ENCODE data around the gene TMEM121. TPM values are rescaled to one million over a fixed set of nuclear protein-coding genes. Genes with fewer than 3 reads are reported as not detected.
A peak's percentile ranks its signal among the peaks of the same experiment; 100 is the strongest.

Gene TMEM121
- polyA plus RNA-seq, 3 donors = 0.08 to 0.11 TPM; not detected in 1

- H3K27me3 Mint-ChIP-seq (ENCODE audit: low read depth in 3 of 3) = peaks cover 22 to 31% (median 26%) of the 10 kb centered on the region in 3 donors
- peak; percentile 36 for TF ChIP-seq CTCF (IDR thresholded peaks at IDR 0.05)
- H3K4me3 Mint-ChIP-seq = peak overlapping the region; percentile 80 to 90
- peaks cover 52 to 65% of the 10 kb centered on the region in 2 donors for H3K4me1 ChIP-seq (ENCODE audit: control insufficient read depth in 1 of 2, insufficient read depth in 2 of 2, low read length in 2 of 2)
- peaks cover 5% of the 10 kb centered on the region for H3K79me2 ChIP-seq (ENCODE audit: insufficient read depth, low read length)
- WGBS (ENCODE audit: insufficient coverage) = 4% methylated on average over 30 of the region's 44 CpGs
- peaks cover 31% of the 10 kb centered on the region for H4K20me1 ChIP-seq (ENCODE audit: insufficient read depth, low read length)
- peak overlapping the region; percentile 84 to 96 (median 92) for H3K27ac Mint-ChIP-seq
- H3K4me1 Mint-ChIP-seq = peaks cover 39% of the 10 kb centered on the region
- H2AFZ ChIP-seq (ENCODE audit: insufficient read depth, low read depth, low read length, poor library complexity, severe bottlenecking) = peak overlapping the region; percentile 59
- H3K9me3 ChIP-seq (replicated peaks in 1 of 2; ENCODE audit: control insufficient read depth in 1 of 2, insufficient read depth in 1 of 2, low read length in 2 of 2) = no peaks in the 10 kb centered on the region
- peak overlapping the region; percentile 75 to 91 for H3K27ac ChIP-seq (ENCODE audit: low read depth in 1 of 2, low read length in 2 of 2)
- peak overlapping the region; percentile 95 for H3K9ac ChIP-seq (ENCODE audit: insufficient read depth, low read length, poor library complexity, severe bottlenecking)
- peak; percentile 76 to 83 (median 83) for DNase-seq
- H3K27me3 ChIP-seq (ENCODE audit: control insufficient read depth in 2 of 2, insufficient read depth in 2 of 2, low read length in 2 of 2) = peaks cover 2 to 23% of the 10 kb centered on the region in 2 donors
- H3K4me2 ChIP-seq (replicated peaks; ENCODE audit: extremely low read depth, low read length, poor library complexity, severe bottlenecking) = peak overlapping the region; percentile 82
- peak overlapping the region; percentile 58 to 89 (median 61) for H3K4me3 ChIP-seq (replicated peaks in 1 of 3; ENCODE audit: low read depth in 2 of 3, low read length in 3 of 3)
- peaks cover 5 to 21% of the 10 kb centered on the region in 2 donors for H3K36me3 Mint-ChIP-seq
- H3K9me3 Mint-ChIP-seq = peaks cover 0 to 3% (median 1%) of the 10 kb centered on the region in 7 donors
- H3K36me3 ChIP-seq (replicated peaks in 1 of 2; ENCODE audit: control insufficient read depth in 1 of 2, insufficient read depth in 2 of 2, low read length in 2 of 2) = peaks cover 0 to 5% of the 10 kb centered on the region in 2 donors
- intact Hi-C loops (cut with micrococcal nuclease) = loop anchor here (1.0 to 10.0 kb wide), 9 partner anchors 8 to 737 kb away; partner anchors contain the start of genes CRIP2 (in 1 of the 2), GPR132 (in 1 of the 2), SIVA1 (in 1 of the 2) and TEX22 (in 1 of the 2)
Observed at GRCh38 chr14:105489542-105490266, 36.7 kb upstream of the TMEM121 start.

- Mint-ChIP-seq H3K27ac (peak overlapping the region in 6 of 7 donors; percentile 85 to 96 (median 92)), H3K4me3 (peak overlapping the region; percentile 80 to 90), H3K4me1 (peaks cover 37% of the 10 kb centered on the region), H3K27me3 (ENCODE audit: low read depth in 3 of 3) (peaks cover 17 to 26% (median 21%) of the 10 kb centered on the region in 3 donors), H3K36me3 (peaks cover 5 to 21% of the 10 kb centered on the region in 2 donors), H3K9me3 (peaks cover 0 to 3% (median 0%) of the 10 kb centered on the region in 7 donors)
- Histone ChIP-seq H4K20me1 (ENCODE audit: insufficient read depth, low read length) (peaks cover 31% of the 10 kb centered on the region), H3K36me3 (replicated peaks in 1 of 2; ENCODE audit: control insufficient read depth in 1 of 2, insufficient read depth in 2 of 2, low read length in 2 of 2) (peaks cover 0 to 5% of the 10 kb centered on the region in 2 donors), H3K79me2 (ENCODE audit: insufficient read depth, low read length) (peaks cover 5% of the 10 kb centered on the region), H3K27ac (ENCODE audit: low read depth in 1 of 2, low read length in 2 of 2) (peak overlapping the region; percentile 75 to 91), H3K27me3 (ENCODE audit: control insufficient read depth in 2 of 2, insufficient read depth in 2 of 2, low read length in 2 of 2) (peaks cover 2 to 18% of the 10 kb centered on the region in 2 donors), H3K4me3 (replicated peaks in 1 of 3; ENCODE audit: low read depth in 2 of 3, low read length in 3 of 3) (peak overlapping the region; percentile 58 to 89 (median 61)), H3K4me2 (replicated peaks; ENCODE audit: extremely low read depth, low read length, poor library complexity, severe bottlenecking) (peak overlapping the region; percentile 82), H3K4me1 (ENCODE audit: control insufficient read depth in 1 of 2, insufficient read depth in 2 of 2, low read length in 2 of 2) (peaks cover 47 to 60% of the 10 kb centered on the region in 2 donors), H3K9ac (ENCODE audit: insufficient read depth, low read length, poor library complexity, severe bottlenecking) (peak overlapping the region; percentile 95), H2AFZ (ENCODE audit: insufficient read depth, low read depth, low read length, poor library complexity, severe bottlenecking) (peak overlapping the region; percentile 59), H3K9me3 (replicated peaks in 1 of 2; ENCODE audit: control insufficient read depth in 1 of 2, insufficient read depth in 1 of 2, low read length in 2 of 2) (no peaks in the 10 kb centered on the region)
- under 1% methylated on average over 33 of the region's 33 CpGs for WGBS (ENCODE audit: insufficient coverage)
- no peak for DNase-seq
- intact Hi-C loops (cut with micrococcal nuclease) = loop anchor here (1.0 to 5.0 kb wide), 6 partner anchors 41 to 738 kb away; partner anchors contain the start of genes SIVA1 (in 1 of the 2) and TEX22 (in 1 of the 2)
- no peak for TF ChIP-seq CTCF (IDR thresholded peaks at IDR 0.05)
Observed at GRCh38 chr14:105490267-105490571, 36.2 kb upstream of the TMEM121 start.

Measured in CD14-positive monocyte (primary cell).